Esophagus squamous epithelium (tissue), 5 donors: ENCODE data around the gene CAAP1. TPM values are rescaled to one million over a fixed set of nuclear protein-coding genes. Genes with fewer than 3 reads are reported as not detected.

Experiments
- DNase-seq: peaks from one replicate; lab custom pipeline; 2025; lab: John Stamatoyannopoulos, UW
- H3K27ac ChIP-seq, 4 donors: fragments of 200-600 bp; sonication (generic); one replicate each; pipeline ENCODE4 v1.5.1; 2016 to 2019; ENCODE audit warnings: mild to moderate bottlenecking in 1 of 4
- H3K27me3 ChIP-seq, 4 donors: fragments of 200-600 bp; sonication (generic); 1 replicate in 3 of 4; 2 replicates in 1 of 4; pipeline versions ENCODE4 v1.5.1 to v1.6.0; 2017 to 2021; ENCODE audit warnings: antibody characterized with exemption in 1 of 4
- H3K36me3 ChIP-seq, 3 donors: fragments of 200-600 bp; sonication (generic); one replicate each; pipeline ENCODE4 v1.5.1; 2016 to 2019
- H3K4me1 ChIP-seq, 3 donors: fragments of 200-600 bp; sonication (generic); one replicate each; pipeline ENCODE4 v1.5.1; 2017 to 2019
- H3K4me3 ChIP-seq, 4 donors: fragments of 200-600 bp; sonication (generic); 1 replicate in 3 of 4; 2 replicates in 1 of 4; pipeline ENCODE4 v1.5.1; 2016 to 2019; ENCODE audit warnings: mild to moderate bottlenecking in 2 of 4, moderate library complexity in 1 of 4
- H3K9me3 ChIP-seq, 3 donors: fragments of 200-600 bp; sonication (generic); one replicate each; pipeline ENCODE4 v1.5.1; 2016 to 2019
- POLR2A ChIP-seq, 4 donors: fragments of 450-650 bp; IDR thresholded peaks; one replicate each; pipeline ENCODE4 v1.6.1; 2017; ENCODE audit warnings: antibody characterized with exemption in 4 of 4, mild to moderate bottlenecking in 4 of 4, moderate library complexity in 3 of 4
- WGBS, 2 donors: methylation state at CpG; one replicate each; pipeline ENCODE4 v1.1.5; 2018; 5-methylcytosine and 5-hydroxymethylcytosine counted together
- intact Hi-C: fragments of 100-400 bp; cut with DNase I; formaldehyde crosslinking; loops from one replicate; pipeline ENCODE4 v1.15.0; 2022
- total RNA-seq, 4 donors: library from RNA; depleted of rRNA; stranded (reverse); fragments of >200 nt; gene quantifications; one replicate each; pipeline ENCODE4 v1.1.0, GENCODE V29; 2016
- TF ChIP-seq, protein P1 (sequence below), 6 experiments: fragments of 450-650 bp in 4 of 6; fragments of 200-600 bp in 2 of 6; sonication (generic) in 2 of 6; IDR thresholded peaks; one replicate each; pipeline ENCODE4 v1.5.1; 2016 to 2019; ENCODE audit warnings: antibody characterized with exemption in 6 of 6, mild to moderate bottlenecking in 4 of 6, moderate library complexity in 4 of 6
- donor health status: DM: yes; HTN: yes; CAD: no.

Gene CAAP1, protein sequence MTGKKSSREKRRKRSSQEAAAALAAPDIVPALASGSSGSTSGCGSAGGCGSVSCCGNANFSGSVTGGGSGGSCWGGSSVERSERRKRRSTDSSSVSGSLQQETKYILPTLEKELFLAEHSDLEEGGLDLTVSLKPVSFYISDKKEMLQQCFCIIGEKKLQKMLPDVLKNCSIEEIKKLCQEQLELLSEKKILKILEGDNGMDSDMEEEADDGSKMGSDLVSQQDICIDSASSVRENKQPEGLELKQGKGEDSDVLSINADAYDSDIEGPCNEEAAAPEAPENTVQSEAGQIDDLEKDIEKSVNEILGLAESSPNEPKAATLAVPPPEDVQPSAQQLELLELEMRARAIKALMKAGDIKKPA
- 10 to 100 TPM in 3 of 4 donors, 1 to 10 TPM in 1; 9.6 to 22.7 (median 19.7) TPM for total RNA-seq

DNA sequence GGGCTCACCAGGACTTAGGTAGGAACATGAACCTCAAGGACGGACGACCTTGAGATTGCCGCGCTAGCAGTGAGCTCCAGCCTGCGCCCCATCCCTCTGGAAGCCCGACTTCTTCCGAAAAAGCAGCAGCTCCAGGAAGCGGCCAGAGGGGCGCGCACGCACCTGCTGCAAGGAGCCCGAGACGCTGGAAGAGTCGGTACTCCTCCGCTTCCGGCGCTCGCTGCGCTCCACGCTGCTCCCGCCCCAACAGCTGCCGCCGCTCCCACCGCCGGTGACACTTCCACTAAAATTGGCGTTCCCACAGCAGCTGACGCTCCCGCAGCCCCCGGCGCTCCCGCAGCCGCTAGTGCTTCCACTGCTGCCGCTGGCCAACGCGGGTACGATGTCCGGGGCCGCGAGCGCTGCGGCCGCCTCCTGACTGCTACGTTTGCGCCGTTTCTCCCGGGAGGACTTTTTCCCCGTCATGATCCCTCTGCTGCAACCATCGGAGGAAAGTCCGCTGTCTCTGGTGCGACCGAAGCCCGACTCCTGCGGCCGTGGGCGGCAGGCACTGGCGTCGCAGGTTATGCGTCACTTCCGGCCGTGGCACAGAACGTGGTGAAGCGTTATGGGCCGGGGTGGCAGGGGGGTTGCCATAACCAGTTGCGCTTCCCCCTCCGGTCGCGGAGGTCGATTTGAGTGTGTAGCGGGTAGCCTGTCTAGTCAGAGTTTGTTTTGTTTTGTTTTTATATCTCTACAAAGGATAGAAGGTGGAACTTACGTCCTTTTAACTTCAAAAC lies at the start of gene CAAP1:
CAAP1 (minus strand) TSS at position 552 of the 779 bp plus-strand sequence; CDS start at position 465, 87 bp downstream.
- H3K27me3 ChIP-seq: no peaks in the 10 kb centered on the region
- H3K4me3 ChIP-seq: peak within 1 kb of the TSS; percentile 85 to 99 (median 96)
- peak; percentile 81 for DNase-seq
- peaks cover 0 to 36% (median 20%) of the 10 kb centered on the region in 3 donors for H3K4me1 ChIP-seq
- intact Hi-C loops: no loop called here
- TF ChIP-seq, protein P1, sequence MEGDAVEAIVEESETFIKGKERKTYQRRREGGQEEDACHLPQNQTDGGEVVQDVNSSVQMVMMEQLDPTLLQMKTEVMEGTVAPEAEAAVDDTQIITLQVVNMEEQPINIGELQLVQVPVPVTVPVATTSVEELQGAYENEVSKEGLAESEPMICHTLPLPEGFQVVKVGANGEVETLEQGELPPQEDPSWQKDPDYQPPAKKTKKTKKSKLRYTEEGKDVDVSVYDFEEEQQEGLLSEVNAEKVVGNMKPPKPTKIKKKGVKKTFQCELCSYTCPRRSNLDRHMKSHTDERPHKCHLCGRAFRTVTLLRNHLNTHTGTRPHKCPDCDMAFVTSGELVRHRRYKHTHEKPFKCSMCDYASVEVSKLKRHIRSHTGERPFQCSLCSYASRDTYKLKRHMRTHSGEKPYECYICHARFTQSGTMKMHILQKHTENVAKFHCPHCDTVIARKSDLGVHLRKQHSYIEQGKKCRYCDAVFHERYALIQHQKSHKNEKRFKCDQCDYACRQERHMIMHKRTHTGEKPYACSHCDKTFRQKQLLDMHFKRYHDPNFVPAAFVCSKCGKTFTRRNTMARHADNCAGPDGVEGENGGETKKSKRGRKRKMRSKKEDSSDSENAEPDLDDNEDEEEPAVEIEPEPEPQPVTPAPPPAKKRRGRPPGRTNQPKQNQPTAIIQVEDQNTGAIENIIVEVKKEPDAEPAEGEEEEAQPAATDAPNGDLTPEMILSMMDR (IDR thresholded peaks at IDR 0.05): peak in 3 of 6 experiments; percentile 18 to 42 (median 18)
- TF ChIP-seq POLR2A (IDR thresholded peaks at IDR 0.05): peak in 3 of 4 donors; percentile 29 to 74 (median 53)
- peak within 1 kb of the TSS; percentile 93 to 99 (median 97) for H3K27ac ChIP-seq
- peaks cover 0 to 7% (median 0%) of the 10 kb centered on the region in 3 donors for H3K9me3 ChIP-seq
- WGBS, 2 donors: 0% methylated on average over 21 to 22 of the region's 70 CpGs
- H3K36me3 ChIP-seq: no peaks in the 10 kb centered on the region

DNA sequence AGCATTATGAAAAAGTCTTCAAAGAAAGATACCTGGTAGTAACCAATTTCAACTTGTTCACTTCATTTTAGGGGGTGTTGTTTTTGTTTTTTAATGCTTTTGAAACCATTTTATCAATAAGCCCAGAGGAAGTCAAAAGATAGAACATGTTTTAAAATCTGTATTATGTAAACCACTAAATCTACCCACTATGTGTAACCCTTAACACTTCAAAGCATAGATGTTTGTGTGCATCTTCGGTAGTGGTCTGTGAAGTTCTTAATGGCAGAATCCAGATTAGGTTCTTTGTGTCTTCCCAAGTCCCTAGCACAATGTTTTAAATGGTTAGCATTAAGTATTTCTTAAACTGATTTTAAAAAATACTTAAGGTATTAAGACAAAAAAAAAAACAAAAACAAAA lies 48.2 kb upstream of the CAAP1 start:
- TF ChIP-seq, protein P1 (IDR thresholded peaks at IDR 0.05): no peak
- no peak for TF ChIP-seq POLR2A (IDR thresholded peaks at IDR 0.05)
- 89 to 90% methylated on average over 1 of the region's 1 CpG for WGBS, 2 donors
- Histone ChIP-seq H3K36me3 (peaks cover 0 to 14% (median 0%) of the 10 kb centered on the region in 3 donors), H3K27me3 (no peaks in the 10 kb centered on the region), H3K4me3 (no peak overlapping the region), H3K9me3 (peaks cover 0 to 14% (median 0%) of the 10 kb centered on the region in 3 donors), H3K4me1 (peaks cover 11 to 58% (median 13%) of the 10 kb centered on the region in 3 donors), H3K27ac (no peak overlapping the region)
- intact Hi-C loops: no loop called here
- no peak for DNase-seq

DNA sequence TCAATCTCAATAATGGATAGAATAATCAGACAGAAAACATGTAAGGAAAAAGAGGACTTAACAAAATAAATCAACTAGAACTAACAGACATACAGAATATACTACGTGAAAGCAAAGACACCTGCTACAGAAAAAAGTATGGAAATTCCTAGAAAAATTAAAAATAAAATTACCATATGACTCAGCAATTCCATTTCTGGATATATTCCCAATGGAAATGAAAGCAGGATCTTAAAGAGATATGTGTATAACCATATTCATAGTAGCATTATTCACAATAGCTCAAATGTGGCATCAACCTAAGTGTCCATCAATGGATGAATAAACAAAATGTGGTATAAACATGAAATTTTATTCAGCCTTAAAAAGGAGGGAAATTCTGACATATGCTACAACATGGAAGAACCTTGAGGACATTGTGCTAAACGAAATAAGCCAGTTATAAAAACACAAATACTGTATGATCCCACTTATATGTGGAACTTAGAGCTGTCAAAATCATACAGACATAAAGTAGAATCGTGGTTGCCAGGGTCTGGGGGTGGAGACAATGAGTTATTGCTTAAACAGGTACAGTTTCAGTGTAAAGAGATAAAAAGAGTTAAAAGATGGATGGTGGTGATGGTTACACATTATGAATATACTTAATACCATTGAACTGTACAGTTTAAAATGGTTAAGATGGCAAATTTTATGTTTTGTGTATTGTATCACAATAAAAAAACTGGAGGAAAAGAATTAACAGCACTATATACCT lies 47.5 kb upstream of the CAAP1 start:
- WGBS, 2 donors: 80 to 81% methylated on average over 3 of the region's 3 CpGs
- intact Hi-C loops: no loop called here
- H3K4me1 ChIP-seq: peaks cover 5 to 52% (median 6%) of the 10 kb centered on the region in 3 donors

DNA sequence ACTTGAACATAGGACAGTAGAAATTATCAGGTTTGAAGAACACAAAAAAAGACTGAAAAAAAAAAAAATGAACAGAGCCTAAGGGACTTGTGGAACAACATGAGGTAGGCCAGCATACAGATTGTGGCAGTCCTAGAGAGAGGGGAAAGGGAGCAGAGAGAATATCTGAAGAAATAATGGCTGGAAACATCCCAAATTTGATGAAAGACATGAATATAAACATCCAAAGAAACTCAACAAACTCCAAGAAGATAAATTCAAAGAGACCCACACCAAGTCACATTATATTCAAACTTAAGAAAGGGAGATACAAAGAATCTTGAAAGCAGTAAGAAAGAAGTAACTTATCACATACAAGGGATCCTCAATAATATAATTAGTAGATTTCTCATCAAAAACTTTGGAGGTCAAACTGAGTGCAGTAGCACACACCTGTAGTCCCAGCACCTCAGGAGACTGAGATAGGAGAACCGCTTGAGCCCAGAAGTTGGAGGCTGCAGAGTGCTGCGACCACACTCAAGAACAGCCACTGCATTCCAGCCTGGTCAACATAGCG lies 45.3 kb upstream of the CAAP1 start:
- Histone ChIP-seq H3K4me1 (peaks cover 0 to 31% (median 0%) of the 10 kb centered on the region in 3 donors), H3K9me3 (peaks cover 0 to 14% (median 0%) of the 10 kb centered on the region in 3 donors), H3K4me3 (no peak overlapping the region), H3K27me3 (no peaks in the 10 kb centered on the region), H3K36me3 (peaks cover 0 to 32% (median 0%) of the 10 kb centered on the region in 3 donors), H3K27ac (no peak overlapping the region)
- 91 to 93% methylated on average over 3 of the region's 3 CpGs for WGBS, 2 donors
- TF ChIP-seq, protein P1 (IDR thresholded peaks at IDR 0.05): no peak
- TF ChIP-seq POLR2A (IDR thresholded peaks at IDR 0.05): no peak
- intact Hi-C loops: no loop called here
- no peak for DNase-seq

More for the DNA sequence above, 47.5 kb upstream of the CAAP1 start:
- no peaks in the 10 kb centered on the region for H3K27me3 ChIP-seq
- H3K27ac ChIP-seq: no peak overlapping the region
- no peak overlapping the region for H3K4me3 ChIP-seq
- DNase-seq: no peak
- peaks cover 0 to 14% (median 0%) of the 10 kb centered on the region in 3 donors for H3K36me3 ChIP-seq
- peaks cover 0 to 14% (median 0%) of the 10 kb centered on the region in 3 donors for H3K9me3 ChIP-seq
- no peak for TF ChIP-seq POLR2A (IDR thresholded peaks at IDR 0.05)
- TF ChIP-seq, protein P1 (IDR thresholded peaks at IDR 0.05): no peak
